HepG2 (cell line): ENCODE results near the gene EPHB3. TPM values are rescaled to one million over a fixed set of nuclear protein-coding genes. Genes with fewer than 3 reads are reported as not detected.

Experiments
- ATAC-seq: fragments of 200-7000 bp; cut with Tn5 transposase; 3 replicates; pipeline ENCODE4 v1.9.1; 2020; ENCODE audit warnings: mild to moderate bottlenecking, moderate library complexity
- BruUV-seq: library from RNA; stranded (reverse); fragments of 400-500 nt; replicated peaks from 2 replicates; lab custom pipeline; 2021; lab: Mats Ljungman, UMichigan
- CTCF ChIA-PET: fragments of 300-600 bp; formaldehyde crosslinking; extraction: SDS; loops from one replicate; lab custom pipeline; 2021; ENCODE audit warnings: low total read pairs, inconsistent platforms, low intra/inter-chr PET ratio; lab: Yijun Ruan, JAX
- POLR2A ChIA-PET: fragments of 350-600 bp; sonication (Branson Sonifier 250); formaldehyde crosslinking; loops from one replicate; lab custom pipeline; 2020; ENCODE audit warnings: antibody characterized with exemption, inconsistent platforms; lab: Yijun Ruan, JAX
- DNase-seq: peaks from one replicate; pipeline ENCODE4 v3.0.0-alpha.2; 2015; ENCODE audit warnings: low spot score
- FAIRE-seq: peaks from 3 replicates; lab custom pipeline; 2011; peaks lifted over from hg19 to GRCh38; lab: Jason Lieb, UNC
- H2AFZ ChIP-seq: one replicate; pipeline ENCODE4 v1.6.1; 2011; ENCODE audit warnings: low read length, inconsistent platforms
- H3K27ac ChIP-seq: fragments of 300-600 bp; 3 replicates; pipeline ENCODE4 v1.8.0; 2011; ENCODE audit warnings: mixed run types, mild to moderate bottlenecking, mixed read lengths, low read length, inconsistent platforms; ENCODE audit not compliant: insufficient read depth; ENCODE audit errors: extremely low read length
- H3K27me3 ChIP-seq, 2 experiments: fragments of 200-600 bp in 1 of 2; 2 replicates in 1 of 2; 3 replicates in 1 of 2; pipeline versions ENCODE4 v1.6.0 to v1.8.0; 2011; ENCODE audit warnings: low read length in 2 of 2, mild to moderate bottlenecking in 2 of 2, moderate library complexity in 2 of 2, inconsistent platforms in 1 of 2; ENCODE audit not compliant: insufficient read depth in 2 of 2, control insufficient read depth in 1 of 2
- H3K36me3 ChIP-seq, 2 experiments: fragments of 200-600 bp in 1 of 2; replicated peaks in 1 of 2; 2 replicates in 1 of 2; 3 replicates in 1 of 2; pipeline versions ENCODE4 v1.5.1 to v1.8.0; 2011; ENCODE audit warnings: low read length in 2 of 2, inconsistent platforms in 1 of 2; ENCODE audit not compliant: insufficient read depth in 2 of 2, control insufficient read depth in 1 of 2
- H3K4me1 ChIP-seq: 2 replicates; pipeline ENCODE4 v1.5.1; 2012; ENCODE audit warnings: low read length, inconsistent platforms; ENCODE audit not compliant: insufficient read depth
- H3K4me2 ChIP-seq: 2 replicates; pipeline ENCODE4 v1.6.0; 2011; ENCODE audit warnings: low read depth, low read length, inconsistent platforms
- H3K4me3 ChIP-seq, 3 experiments: fragments of 200-600 bp in 1 of 3; sonication (generic), shearing (Covaris generic) in 1 of 3; replicated peaks in 1 of 3; 2 replicates each; pipeline ENCODE4 v1.5.1; 2011 to 2016; ENCODE audit warnings: low read length in 3 of 3, inconsistent platforms in 2 of 3, low read depth in 2 of 3, mild to moderate bottlenecking in 2 of 3, control low read depth in 1 of 3, mixed read lengths in 1 of 3; ENCODE audit not compliant: insufficient read depth in 1 of 3
- H3K79me2 ChIP-seq: one replicate; pipeline ENCODE4 v1.6.1; 2011; ENCODE audit warnings: low read length, inconsistent platforms; ENCODE audit not compliant: insufficient read depth
- H3K9ac ChIP-seq: 2 replicates; pipeline ENCODE4 v1.6.0; 2011; ENCODE audit warnings: mild to moderate bottlenecking, low read depth, low read length, inconsistent platforms; ENCODE audit not compliant: insufficient read depth
- H3K9me3 ChIP-seq: 2 replicates; pipeline ENCODE4 v1.5.1; 2012; ENCODE audit warnings: mild to moderate bottlenecking, low read length
- H4K20me1 ChIP-seq: 2 replicates; pipeline ENCODE4 v1.6.0; 2011; ENCODE audit warnings: inconsistent platforms, mild to moderate bottlenecking, low read length, moderate library complexity; ENCODE audit not compliant: insufficient read depth
- SIX1 ChIP-seq: sonication (generic); formaldehyde crosslinking; IDR thresholded peaks from 2 replicates; pipeline ENCODE4 v1.4.0; 2020; ENCODE audit warnings: missing genetic modification reagents, borderline replicate concordance
- SNAPC2 ChIP-seq: sonication (generic); formaldehyde crosslinking; IDR thresholded peaks from 2 replicates; pipeline ENCODE4 v1.8.1; 2022; ENCODE audit warnings: mild to moderate bottlenecking, missing genetic modification reagents
- SP2 ChIP-seq: sonication (generic); formaldehyde crosslinking; IDR thresholded peaks from 2 replicates; pipeline ENCODE4 v1.5.1; 2020; ENCODE audit warnings: mild to moderate bottlenecking, missing genetic modification reagents
- WGBS: methylation state at CpG from one replicate; pipeline ENCODE4 v1.1.6; 2017; ENCODE audit warnings: low lambda C conversion rate; 5-methylcytosine and 5-hydroxymethylcytosine counted together
- in situ Hi-C: cut with HindIII; loops from 2 replicates; pipeline ENCODE4 v1.10.0; 2017; ENCODE audit warnings: low pct_unique_long_range_greater_than_20kb; ENCODE audit not compliant: extremely low pct_ligation_motif_present
- intact Hi-C: fragments of 100-400 bp; cut with micrococcal nuclease; formaldehyde crosslinking; loops from one replicate; pipeline ENCODE4 v1.10.0; 2022; ENCODE audit not compliant: unreplicated experiment
- polyA plus RNA-seq, 8 experiments: library from polyadenylated mRNA; depleted of rRNA in 3 of 8; stranded (reverse) in 7 of 8; unstranded in 1 of 8; fragments of >200 nt; fragmentation: Illumina TruSeq in 4 of 8; extraction: Trizol in 4 of 8; gene quantifications; 2 replicates each; pipeline versions ENCODE4 v1.2.1 to v1.2.3, GENCODE V29; 2011 to 2016; ENCODE audit warnings: low read depth in 4 of 8, missing spikeins in 1 of 8, mixed read lengths in 1 of 8; ENCODE audit not compliant: insufficient read depth in 1 of 8
- total RNA-seq, 5 experiments: library from RNA; depleted of rRNA; stranded (reverse); fragments of >200 nt; fragmentation: Illumina TruSeq; extraction: Trizol; gene quantifications; 2 replicates each; pipeline ENCODE4 v1.2.3, GENCODE V29; 2016; ENCODE audit warnings: low read depth in 1 of 5
- TF ChIP-seq, protein P1 (sequence below), 2 experiments: sonication (generic) in 1 of 2; formaldehyde crosslinking in 1 of 2; IDR thresholded peaks; 2 replicates each; pipeline versions ENCODE4 v1.4.0 to v1.6.1; 2018 to 2020; ENCODE audit warnings: missing genetic modification reagents in 2 of 2, borderline replicate concordance in 1 of 2, low read depth in 1 of 2, mild to moderate bottlenecking in 1 of 2, missing biosample characterization in 1 of 2

Gene EPHB3
- total and polyA plus RNA-seq, 2 of the 13 experiments (the other 11 are each of a cell fraction or from before 2014, with no cell fraction given): 0.01 TPM; not detected in 1

DNA sequence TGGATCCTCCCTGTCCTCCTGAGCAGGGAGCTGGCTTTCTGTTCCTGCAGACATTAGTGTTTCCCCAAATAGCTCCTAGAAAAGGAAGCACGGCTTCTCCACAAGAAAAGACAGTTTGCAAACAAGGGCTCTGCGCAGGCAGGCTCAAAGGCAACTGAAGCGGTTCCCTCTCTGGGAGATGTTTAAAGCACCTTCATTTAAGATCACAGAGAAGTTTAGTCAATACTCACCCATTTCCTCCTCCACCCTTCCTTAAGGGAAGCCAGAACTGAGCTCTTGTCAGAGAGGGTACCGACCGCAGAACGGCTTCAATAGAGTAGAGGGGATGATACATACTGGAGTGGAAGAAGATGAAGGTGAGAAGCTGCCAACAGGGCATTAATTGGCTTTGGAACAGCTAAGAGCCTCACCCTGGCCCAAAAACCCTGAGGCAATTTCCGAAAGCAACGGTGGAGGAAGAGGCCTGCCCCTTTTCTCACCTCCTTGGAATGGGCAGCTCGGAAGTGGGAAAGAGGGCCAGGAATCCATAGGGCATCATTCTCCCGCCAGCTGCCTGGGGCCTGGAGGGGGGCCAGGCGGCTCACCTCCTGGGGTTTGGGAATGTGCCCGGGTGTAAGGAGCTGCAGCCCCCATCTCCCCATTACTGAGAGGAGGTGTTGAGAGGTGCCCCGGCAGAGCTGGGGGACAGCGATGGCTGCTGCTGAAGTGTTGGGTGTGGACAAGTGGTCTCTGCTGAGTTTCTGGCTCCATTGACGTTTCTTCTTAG, 4.8 kb upstream of the EPHB3 start:
- no peak overlapping the region for H3K9ac ChIP-seq
- H3K4me1 ChIP-seq: peaks cover 27% of the 10 kb centered on the region
- TF ChIP-seq, protein P1, sequence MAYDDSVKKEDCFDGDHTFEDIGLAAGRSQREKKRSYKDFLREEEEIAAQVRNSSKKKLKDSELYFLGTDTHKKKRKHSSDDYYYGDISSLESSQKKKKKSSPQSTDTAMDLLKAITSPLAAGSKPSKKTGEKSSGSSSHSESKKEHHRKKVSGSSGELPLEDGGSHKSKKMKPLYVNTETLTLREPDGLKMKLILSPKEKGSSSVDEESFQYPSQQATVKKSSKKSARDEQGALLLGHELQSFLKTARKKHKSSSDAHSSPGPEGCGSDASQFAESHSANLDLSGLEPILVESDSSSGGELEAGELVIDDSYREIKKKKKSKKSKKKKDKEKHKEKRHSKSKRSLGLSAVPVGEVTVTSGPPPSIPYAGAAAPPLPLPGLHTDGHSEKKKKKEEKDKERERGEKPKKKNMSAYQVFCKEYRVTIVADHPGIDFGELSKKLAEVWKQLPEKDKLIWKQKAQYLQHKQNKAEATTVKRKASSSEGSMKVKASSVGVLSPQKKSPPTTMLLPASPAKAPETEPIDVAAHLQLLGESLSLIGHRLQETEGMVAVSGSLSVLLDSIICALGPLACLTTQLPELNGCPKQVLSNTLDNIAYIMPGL (CRISPR knock-in tag; IDR thresholded peaks at IDR 0.05; ENCODE audit: borderline replicate concordance in 1 of 2, low read depth in 1 of 2): no peak
- TF ChIP-seq SNAPC2 (CRISPR knock-in tag) (no peak), SP2 (no peak), SIX1 (CRISPR knock-in tag) (no peak)
- TF ChIP-seq, all 625 proteins: peak for 0
- CTCF ChIA-PET: no interaction called here
- Histone ChIP-seq H2AFZ (no peak overlapping the region), H3K4me3 (no peak overlapping the region), H3K27me3 (peaks cover 5 to 79% of the 10 kb centered on the region in 2 experiments), H3K79me2 (no peaks in the 10 kb centered on the region), H3K27ac (no peak overlapping the region), H4K20me1 (no peaks in the 10 kb centered on the region), H3K4me2 (no peak overlapping the region), H3K36me3 (no peaks in the 10 kb centered on the region), H3K9me3 (no peaks in the 10 kb centered on the region)
- in situ Hi-C loops: no loop called here
- ATAC-seq (no peak), FAIRE-seq (no peak), DNase-seq (no peak)
- intact Hi-C loops: no loop called here
- WGBS: 49% methylated on average over 11 of the region's 15 CpGs
- POLR2A ChIA-PET: no interaction called here
- no TSS peak for BruUV-seq
